GM19328 (cell line): Measurements from ENCODE around the gene CPNE2.

ENCODE experiments used
- ATAC-seq: cut with Tn5 transposase; IDR thresholded peaks from one replicate; pipeline ENCODE4 v1.9.1; 2021; ENCODE audit warnings: mild to moderate bottlenecking, moderate library complexity; ENCODE audit not compliant: unreplicated experiment

The CPNE2 gene

DNA sequence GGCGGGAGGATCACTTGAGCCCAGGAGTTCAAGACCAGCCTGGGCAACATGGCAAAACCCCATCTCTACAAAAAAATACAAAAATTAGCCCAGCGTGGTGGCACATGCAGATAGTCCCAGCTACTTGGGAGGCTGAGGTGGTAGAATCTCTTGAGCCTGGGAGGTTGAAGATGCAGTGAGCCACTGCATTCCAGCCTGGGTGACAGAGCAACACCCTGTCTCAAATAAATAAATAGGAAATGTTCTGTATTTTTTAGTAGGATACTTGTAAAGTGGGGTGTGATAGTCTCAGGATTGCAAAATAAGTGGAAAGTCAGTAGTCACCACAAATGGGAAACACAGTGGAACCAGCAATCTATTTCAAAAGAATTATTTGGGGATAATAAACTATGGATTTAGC lies 97.8 kb downstream of the CPNE2 start:
- no peak for ATAC-seq

DNA sequence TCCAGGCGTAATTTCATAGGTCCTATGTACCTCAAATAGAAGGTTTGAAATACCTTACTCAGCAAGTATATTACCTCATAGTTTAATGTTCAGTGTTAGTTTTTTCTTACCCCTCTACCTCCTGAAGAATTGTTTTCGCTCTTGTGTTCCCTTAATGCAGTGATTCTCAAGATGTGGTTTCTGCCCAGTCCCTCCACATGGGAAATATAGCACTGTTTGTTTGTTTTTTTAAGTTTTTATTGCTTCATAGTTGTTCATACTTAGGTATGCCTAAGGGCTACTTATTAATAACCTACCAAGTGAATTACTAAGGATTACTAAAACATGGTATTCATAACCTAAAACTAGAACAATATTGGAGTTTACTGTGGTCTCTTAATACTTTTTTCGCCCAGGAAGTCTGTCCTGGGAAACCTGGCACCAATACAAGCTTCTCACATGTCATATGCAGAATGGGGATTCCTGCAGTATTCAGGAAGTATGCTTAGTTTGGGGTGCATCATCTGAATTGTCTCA lies 98.7 kb downstream of the CPNE2 start:
- ATAC-seq: no peak

DNA sequence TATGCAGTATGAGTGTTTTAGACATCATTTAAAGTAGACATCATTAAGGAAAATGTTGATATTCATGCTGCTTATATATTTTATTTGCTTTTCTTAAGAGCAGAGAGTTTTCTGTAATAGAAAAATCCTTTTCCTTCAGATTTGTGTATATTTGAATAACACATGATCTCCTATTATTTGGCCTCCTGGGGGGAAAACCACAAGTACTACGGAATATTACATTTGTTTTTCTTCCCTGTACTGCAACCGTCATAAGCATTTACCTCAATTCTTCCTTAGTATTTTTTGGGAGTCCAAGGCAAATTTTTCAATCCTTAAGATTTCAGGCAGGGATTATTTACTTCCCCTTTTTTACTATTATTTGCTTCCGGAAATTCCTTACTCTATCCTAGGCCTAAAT lies 99.8 kb downstream of the CPNE2 start:
- ATAC-seq: no peak

DNA sequence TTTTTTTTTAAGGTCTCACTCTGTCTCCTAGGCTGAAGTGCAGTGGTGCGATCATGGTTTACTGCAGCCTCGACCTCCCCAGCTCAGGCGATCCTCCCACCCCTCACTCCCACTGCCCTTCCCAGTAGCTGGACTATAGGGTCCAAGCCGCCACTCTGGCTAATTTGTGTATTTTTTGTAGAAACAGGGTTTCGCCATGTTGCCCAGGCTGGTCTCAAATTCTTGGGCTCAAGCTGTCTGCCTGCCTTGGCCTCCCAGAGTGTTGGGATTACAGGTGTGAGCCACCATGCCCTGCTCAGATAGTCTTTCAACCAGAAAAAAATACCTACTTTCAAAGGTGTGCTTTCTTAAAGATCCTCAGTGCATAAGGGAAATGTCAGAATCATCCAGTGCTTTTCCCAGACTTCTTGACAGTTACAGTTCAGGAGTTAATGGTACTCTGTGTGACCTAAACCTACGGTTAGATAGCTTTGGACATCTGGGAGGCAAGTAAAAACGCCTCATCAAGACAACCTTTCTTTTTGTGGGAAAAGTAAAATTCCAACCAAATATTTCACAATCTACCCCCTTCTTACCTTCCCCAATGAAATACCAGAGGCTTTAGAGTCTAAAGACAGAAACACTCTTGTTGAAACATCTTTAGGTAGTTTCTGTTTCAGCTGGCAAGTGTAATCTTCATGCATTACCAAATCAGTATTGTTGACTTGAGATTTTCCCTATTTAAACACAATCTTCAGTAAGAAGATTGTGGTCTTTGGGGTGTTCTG lies 100.5 kb downstream of the CPNE2 start:
- ATAC-seq: no peak

DNA sequence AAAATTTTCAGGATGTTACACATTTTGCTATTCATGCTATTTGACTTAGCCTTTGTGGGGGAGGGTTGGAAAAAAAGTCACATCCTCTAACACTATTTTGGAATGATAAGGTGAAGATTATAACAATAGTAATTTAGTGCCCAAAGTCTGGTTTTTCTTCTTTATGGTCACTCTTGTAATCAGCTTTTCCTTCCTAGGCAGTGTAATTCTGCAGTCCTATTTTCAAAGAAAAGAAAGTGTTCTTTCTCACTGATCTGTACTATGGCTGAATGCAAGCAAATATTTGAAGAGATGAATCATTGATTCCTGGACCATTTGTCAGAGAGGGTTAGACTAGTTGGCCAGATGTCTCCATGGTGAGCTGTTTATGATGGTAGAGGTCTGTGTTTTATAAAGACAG lies 102.1 kb downstream of the CPNE2 start:
- ATAC-seq: no peak

DNA sequence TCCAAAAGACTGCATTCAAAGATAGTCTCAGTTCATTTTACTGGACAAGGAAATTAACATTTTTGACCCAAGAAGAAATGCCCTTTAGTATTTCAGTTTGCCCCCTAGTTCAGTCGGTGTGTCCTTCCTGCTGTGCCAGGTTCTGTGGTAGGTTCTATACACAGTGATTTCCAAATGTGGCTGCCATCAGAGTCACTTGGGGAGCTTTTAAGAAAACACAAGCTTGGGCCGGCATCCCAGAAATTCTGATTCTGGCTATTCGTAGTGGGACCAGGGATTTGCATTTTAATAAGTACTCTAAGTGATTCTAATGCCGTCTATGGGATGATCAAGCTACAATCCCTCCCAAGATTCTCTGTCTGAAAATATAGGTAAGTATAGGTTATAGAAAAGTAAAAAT lies 103.9 kb downstream of the CPNE2 start:
- no peak for ATAC-seq

DNA sequence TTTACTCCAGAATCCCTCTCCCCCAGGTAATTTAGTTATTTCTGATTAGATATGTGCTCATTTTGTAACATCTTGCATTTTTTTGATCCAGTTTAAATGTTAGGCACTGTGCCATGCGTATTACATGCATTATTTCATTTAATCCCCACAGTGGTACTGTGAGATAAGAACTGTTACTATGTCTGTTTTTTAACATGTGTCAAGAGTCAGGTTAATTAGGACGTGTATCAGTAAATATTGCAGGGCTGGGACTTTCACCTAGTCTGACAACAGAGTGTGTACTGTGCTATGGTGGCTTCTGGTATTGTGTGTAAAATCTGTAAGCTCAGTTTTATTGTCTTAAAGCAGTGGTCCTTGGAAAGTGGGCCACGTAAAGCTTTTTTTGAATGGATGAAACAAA lies 104.4 kb downstream of the CPNE2 start:
- ATAC-seq: no peak
